Lower leg skin (tissue), 4 donors: Measurements from ENCODE around the gene DNAJC28. TPM values are rescaled to one million over a fixed set of nuclear protein-coding genes. Genes with fewer than 3 reads are reported as not detected.

Experiments used
- DNase-seq, 2 donors: peaks; one replicate each; pipeline ENCODE4 v3.0.0-alpha.2; 2019; ENCODE audit warnings: low spot score in 2 of 2
- H3K4me3 ChIP-seq: fragments of 200-600 bp; sonication (generic); 2 replicates; pipeline ENCODE4 v1.5.1; 2017; ENCODE audit warnings: mild to moderate bottlenecking, low read depth; ENCODE audit not compliant: poor library complexity, severe bottlenecking
- CTCF ChIP-seq, 3 donors: fragments of 450-650 bp; IDR thresholded peaks; one replicate each; pipeline ENCODE4 v1.5.1; 2016; ENCODE audit warnings: antibody characterized with exemption in 3 of 3, mild to moderate bottlenecking in 3 of 3, moderate library complexity in 2 of 3
- POLR2A ChIP-seq, 2 donors: fragments of 450-650 bp; IDR thresholded peaks; one replicate each; pipeline ENCODE4 v1.6.1; 2016 to 2017; ENCODE audit warnings: antibody characterized with exemption in 2 of 2, mild to moderate bottlenecking in 1 of 2, moderate library complexity in 1 of 2
- WGBS, 2 donors: methylation state at CpG; one replicate each; pipeline ENCODE4 v1.1.5; 2018; 5-methylcytosine and 5-hydroxymethylcytosine counted together
- intact Hi-C: fragments of 100-400 bp; cut with DNase I; formaldehyde crosslinking; loops from one replicate; pipeline ENCODE4 v1.15.0; 2023; ENCODE audit warnings: low total_unique reads
- total RNA-seq, 4 donors: library from RNA; depleted of rRNA; stranded (reverse); fragments of >200 nt; gene quantifications; one replicate each; pipeline ENCODE4 v1.1.0, GENCODE V29; 2016

The DNAJC28 gene
- total RNA-seq = 1 to 10 TPM in 1 of 4 donors, under 1 TPM in 3; 0.08 to 2.3 (median 0.40) TPM

GRCh38 chr21:33491373-33492102, at the start of gene DNAJC28:
Gene DNAJC28, minus strand, starts transcription at chr21:33491716. Its CDS starts 2,323 bp downstream, at chr21:33489393.
- TF ChIP-seq POLR2A (IDR thresholded peaks at IDR 0.05) = no peak
- no peak for TF ChIP-seq CTCF (IDR thresholded peaks at IDR 0.05)
- intact Hi-C loops = no loop called here
- 1% methylated on average over 37 to 50 of the region's 52 CpGs for WGBS, 2 donors
- DNase-seq = peak; percentile 88 to 98
- peak within 1 kb of the TSS; percentile 41 for H3K4me3 ChIP-seq

- WGBS, 2 donors = 54 to 58% methylated on average over 19 of the region's 19 CpGs
- intact Hi-C loops = no loop called here
- TF ChIP-seq CTCF (IDR thresholded peaks at IDR 0.05) (no peak), POLR2A (IDR thresholded peaks at IDR 0.05) (no peak)
- DNase-seq = no peak
- peak overlapping the region; percentile 74 for H3K4me3 ChIP-seq
These were observed 49.7 kb upstream of the DNAJC28 start for GRCh38 chr21:33541105-33541711.

GRCh38 chr21:33540711-33541104, 49.2 kb upstream of the DNAJC28 start:
- no peak for DNase-seq
- WGBS, 2 donors = 62 to 66% methylated on average over 3 of the region's 3 CpGs
- H3K4me3 ChIP-seq = no peak overlapping the region
- TF ChIP-seq POLR2A (IDR thresholded peaks at IDR 0.05) = no peak
- no peak for TF ChIP-seq CTCF (IDR thresholded peaks at IDR 0.05)
- intact Hi-C loops = no loop called here

- no peak for TF ChIP-seq CTCF (IDR thresholded peaks at IDR 0.05)
- no peak for TF ChIP-seq POLR2A (IDR thresholded peaks at IDR 0.05)
These were observed 48.1 kb upstream of the DNAJC28 start for GRCh38 chr21:33539616-33540015.

GRCh38 chr21:33537212-33537611, 45.7 kb upstream of the DNAJC28 start:
- 95 to 96% methylated on average over 2 of the region's 2 CpGs for WGBS, 2 donors
- intact Hi-C loops = no loop called here
- no peak for TF ChIP-seq CTCF (IDR thresholded peaks at IDR 0.05)
- TF ChIP-seq POLR2A (IDR thresholded peaks at IDR 0.05) = no peak
- no peak overlapping the region for H3K4me3 ChIP-seq
- no peak for DNase-seq

More at GRCh38 chr21:33539616-33540015, 48.1 kb upstream of the DNAJC28 start:
- intact Hi-C loops = no loop called here
- 88 to 89% methylated on average over 4 of the region's 4 CpGs for WGBS, 2 donors
- H3K4me3 ChIP-seq = no peak overlapping the region
- DNase-seq = no peak
